GM21529 (cell line): ENCODE results near the gene ZNF576.
"Not testable (repeated sequence)": the region's sequence is repeated elsewhere in the genome, so short reads cannot be mapped to it uniquely, and the experiment has no call there.

Experiments
- ATAC-seq: cut with Tn5 transposase; IDR thresholded peaks from one replicate; pipeline ENCODE4 v1.9.1; 2021; ENCODE audit not compliant: unreplicated experiment

Gene ZNF576

DNA sequence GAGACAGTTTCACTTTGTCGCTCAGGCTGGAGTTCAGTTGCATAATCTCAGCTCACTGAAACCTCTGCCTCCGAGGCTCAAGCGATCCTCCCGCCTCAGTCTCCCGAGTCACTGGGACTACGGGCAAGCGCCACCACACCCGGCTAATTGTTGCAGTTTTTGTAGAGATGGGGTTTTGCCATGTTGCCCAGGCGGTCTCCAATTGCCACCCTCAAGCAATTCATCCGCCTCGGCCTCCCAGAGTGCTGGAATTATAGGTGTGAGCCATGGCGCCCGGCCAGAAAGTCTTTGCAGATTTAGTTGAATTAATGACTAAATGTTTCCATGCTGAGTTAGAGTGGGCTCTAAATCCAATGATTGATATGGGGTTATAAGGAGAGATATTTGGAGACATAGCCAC is 47.8 kb downstream of the ZNF576 start:
- no peak for ATAC-seq

DNA sequence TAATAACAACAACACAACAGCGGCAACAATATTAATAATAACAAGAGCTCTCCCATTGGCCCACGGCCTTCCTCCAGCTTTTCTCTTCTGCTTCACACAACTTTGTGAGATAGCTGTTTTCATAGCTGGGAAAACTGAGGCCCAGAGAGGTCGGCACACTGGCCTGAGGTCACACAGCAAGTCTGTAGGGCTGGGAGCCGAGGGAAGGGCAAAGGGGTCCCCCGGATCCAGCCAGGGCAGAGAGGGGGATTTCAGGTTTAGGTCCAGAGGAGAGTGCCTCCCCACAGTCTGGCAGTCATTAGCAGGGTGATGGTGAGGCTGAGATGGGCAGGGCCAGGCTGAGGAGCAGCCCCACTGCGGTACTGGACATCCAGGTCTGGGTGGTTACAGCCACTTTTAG is 52.2 kb downstream of the ZNF576 start:
- ATAC-seq = no peak

DNA sequence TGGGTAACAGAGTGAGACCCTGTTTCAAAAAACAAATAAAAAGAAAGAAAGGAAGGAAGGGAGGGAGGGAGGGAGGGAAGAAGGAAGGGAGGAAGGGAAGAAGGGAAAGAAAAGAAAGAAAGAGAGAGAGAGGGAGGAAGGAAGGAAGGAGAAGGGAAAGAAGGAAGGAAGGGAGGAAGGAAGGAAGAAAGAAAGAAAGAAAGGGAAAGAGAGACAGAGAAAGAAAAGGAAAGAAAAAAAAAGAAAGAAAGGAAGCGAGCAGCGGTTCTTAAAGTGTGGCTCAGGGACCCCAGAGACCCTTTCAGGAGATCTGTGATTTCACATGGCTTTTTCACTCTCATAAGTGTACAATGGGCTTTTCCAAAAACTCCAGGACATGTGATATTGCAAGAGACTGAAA is 53.1 kb downstream of the ZNF576 start:
- ATAC-seq = no peak

DNA sequence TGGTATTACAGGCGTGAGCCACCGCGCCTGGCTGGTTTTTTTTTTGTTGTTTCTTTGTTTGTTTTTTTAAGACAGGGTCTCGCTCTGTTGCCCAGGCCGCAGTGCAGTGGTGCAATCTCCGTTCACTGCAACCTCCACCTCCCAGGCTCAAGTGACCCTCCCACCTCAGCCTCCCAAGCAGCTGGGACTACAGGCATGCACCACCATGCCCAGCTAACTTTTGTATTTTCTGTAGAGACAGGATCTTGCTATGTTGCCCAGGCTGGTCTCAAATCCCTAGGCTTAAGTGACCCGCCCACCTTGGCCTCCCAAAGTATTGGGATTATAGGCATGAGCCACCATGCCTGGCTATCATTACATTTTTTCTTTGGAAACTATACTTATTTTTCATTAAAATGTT is 53.9 kb downstream of the ZNF576 start:
- ATAC-seq = not testable (repeated sequence)
